ENCODE data around the gene TP53AIP1. TPM values are rescaled to one million over a fixed set of nuclear protein-coding genes. Genes with fewer than 3 reads are reported as not detected.

Gene TP53AIP1
- total RNA-seq, 3 donors from 2014 or later (not counting 1 experiment from before 2014, with no cell fraction given) = not detected

GRCh38 chr11:128889657-128890213 lies 52.9 kb downstream of the TP53AIP1 start:
- Histone ChIP-seq H3K4me3 (ENCODE audit: low read length) (no peak overlapping the region), H3K9me3 (ENCODE audit: control insufficient read depth, insufficient read depth, low read length) (no peaks in the 10 kb centered on the region), H3K27ac (ENCODE audit: low read length) (no peak overlapping the region), H3K4me1 (ENCODE audit: control insufficient read depth, insufficient read depth, low read length) (peaks cover 40% of the 10 kb centered on the region), H3K27me3 (ENCODE audit: control insufficient read depth, insufficient read depth, low read length) (peaks cover 45% of the 10 kb centered on the region), H3K36me3 (ENCODE audit: control insufficient read depth, insufficient read depth, low read length) (no peaks in the 10 kb centered on the region)
- 92% methylated on average over 8 of the region's 8 CpGs for WGBS (ENCODE audit: insufficient coverage)
- H3K4me3 Mint-ChIP-seq = no peak overlapping the region
- H3K36me3 Mint-ChIP-seq = no peaks in the 10 kb centered on the region
- ATAC-seq (no peak), DNase-seq (no peak)
- no peaks in the 10 kb centered on the region for H3K9me3 Mint-ChIP-seq
- H3K4me1 Mint-ChIP-seq = peaks cover 23 to 37% of the 10 kb centered on the region in 2 donors
- intact Hi-C loops (cut with micrococcal nuclease) = loop anchor here (5.0 kb wide), 1 partner anchor 443 kb away; no protein-coding TSS in a partner anchor
- no peak overlapping the region for H3K27ac Mint-ChIP-seq
- TF ChIP-seq, protein P1, sequence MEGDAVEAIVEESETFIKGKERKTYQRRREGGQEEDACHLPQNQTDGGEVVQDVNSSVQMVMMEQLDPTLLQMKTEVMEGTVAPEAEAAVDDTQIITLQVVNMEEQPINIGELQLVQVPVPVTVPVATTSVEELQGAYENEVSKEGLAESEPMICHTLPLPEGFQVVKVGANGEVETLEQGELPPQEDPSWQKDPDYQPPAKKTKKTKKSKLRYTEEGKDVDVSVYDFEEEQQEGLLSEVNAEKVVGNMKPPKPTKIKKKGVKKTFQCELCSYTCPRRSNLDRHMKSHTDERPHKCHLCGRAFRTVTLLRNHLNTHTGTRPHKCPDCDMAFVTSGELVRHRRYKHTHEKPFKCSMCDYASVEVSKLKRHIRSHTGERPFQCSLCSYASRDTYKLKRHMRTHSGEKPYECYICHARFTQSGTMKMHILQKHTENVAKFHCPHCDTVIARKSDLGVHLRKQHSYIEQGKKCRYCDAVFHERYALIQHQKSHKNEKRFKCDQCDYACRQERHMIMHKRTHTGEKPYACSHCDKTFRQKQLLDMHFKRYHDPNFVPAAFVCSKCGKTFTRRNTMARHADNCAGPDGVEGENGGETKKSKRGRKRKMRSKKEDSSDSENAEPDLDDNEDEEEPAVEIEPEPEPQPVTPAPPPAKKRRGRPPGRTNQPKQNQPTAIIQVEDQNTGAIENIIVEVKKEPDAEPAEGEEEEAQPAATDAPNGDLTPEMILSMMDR (IDR thresholded peaks at IDR 0.05) = no peak
- peaks cover 60 to 72% of the 10 kb centered on the region in 2 donors for H3K27me3 Mint-ChIP-seq (ENCODE audit: low read depth in 2 of 2)

- Histone ChIP-seq H3K4me1 (ENCODE audit: control insufficient read depth, insufficient read depth, low read length) (peaks cover 35% of the 10 kb centered on the region), H3K27ac (ENCODE audit: low read length) (no peak overlapping the region), H3K9me3 (ENCODE audit: control insufficient read depth, insufficient read depth, low read length) (no peaks in the 10 kb centered on the region), H3K4me3 (ENCODE audit: low read length) (no peak overlapping the region), H3K36me3 (ENCODE audit: control insufficient read depth, insufficient read depth, low read length) (no peaks in the 10 kb centered on the region), H3K27me3 (ENCODE audit: control insufficient read depth, insufficient read depth, low read length) (peaks cover 46% of the 10 kb centered on the region)
- H3K9me3 Mint-ChIP-seq = no peaks in the 10 kb centered on the region
- intact Hi-C loops (cut with micrococcal nuclease) = loop anchor here (5.0 kb wide), 1 partner anchor 444 kb away; no protein-coding TSS in a partner anchor
- DNase-seq (no peak), ATAC-seq (no peak)
- TF ChIP-seq, protein P1 (IDR thresholded peaks at IDR 0.05) = no peak
- peaks cover 25 to 40% of the 10 kb centered on the region in 2 donors for H3K4me1 Mint-ChIP-seq
- no peaks in the 10 kb centered on the region for H3K36me3 Mint-ChIP-seq
- no peak overlapping the region for H3K27ac Mint-ChIP-seq
- H3K27me3 Mint-ChIP-seq (ENCODE audit: low read depth in 2 of 2) = peaks cover 61 to 71% of the 10 kb centered on the region in 2 donors
- WGBS (ENCODE audit: insufficient coverage) = 85% methylated on average over 14 of the region's 15 CpGs
- no peak overlapping the region for H3K4me3 Mint-ChIP-seq
These were observed 54.4 kb downstream of the TP53AIP1 start for GRCh38 chr11:128888034-128888985.

DNA sequence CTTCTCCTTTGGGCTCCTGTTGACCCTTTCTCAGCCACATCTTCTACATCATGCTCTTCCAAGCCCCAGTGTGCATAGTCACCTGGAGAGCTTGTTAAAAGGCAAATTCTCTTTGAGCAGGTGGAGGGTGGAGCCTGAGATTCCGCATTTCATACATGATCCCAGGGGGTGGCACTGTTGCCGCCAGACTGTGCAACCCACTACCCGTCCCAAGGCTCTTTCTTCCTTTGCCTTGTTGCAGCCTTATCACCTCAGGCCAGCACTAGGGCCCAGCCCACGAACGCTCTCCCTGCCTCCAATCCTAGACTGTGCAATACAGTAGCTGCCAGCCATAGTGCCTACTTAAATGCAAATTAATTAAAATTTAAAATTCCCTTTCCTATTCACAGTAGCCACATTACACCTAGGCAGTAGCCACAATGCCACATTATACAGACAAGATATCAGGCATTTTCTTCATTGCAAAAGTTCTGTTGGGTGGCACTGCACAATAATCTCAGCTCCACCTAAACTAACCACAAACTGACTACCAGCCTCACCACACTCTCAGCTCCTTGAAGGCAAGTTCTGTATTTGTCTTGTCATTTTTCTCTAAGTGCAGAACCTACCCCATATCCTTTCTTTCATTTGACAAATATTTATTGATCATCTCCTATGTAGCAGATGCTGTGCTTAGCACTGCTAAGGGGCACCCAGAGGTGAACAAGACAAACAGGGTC lies 56.1 kb downstream of the TP53AIP1 start:
- Mint-ChIP-seq H3K27me3 (ENCODE audit: low read depth in 2 of 2) (peaks cover 57 to 74% of the 10 kb centered on the region in 2 donors), H3K9me3 (no peaks in the 10 kb centered on the region), H3K4me1 (peaks cover 25 to 32% of the 10 kb centered on the region in 2 donors), H3K27ac (no peak overlapping the region), H3K4me3 (peak overlapping the region; percentile 29), H3K36me3 (no peaks in the 10 kb centered on the region)
- TF ChIP-seq, protein P1 (IDR thresholded peaks at IDR 0.05) = no peak
- H3K27ac ChIP-seq (ENCODE audit: low read length) = no peak overlapping the region
- peaks cover 40% of the 10 kb centered on the region for H3K27me3 ChIP-seq (ENCODE audit: control insufficient read depth, insufficient read depth, low read length)
- H3K9me3 ChIP-seq (ENCODE audit: control insufficient read depth, insufficient read depth, low read length) = no peaks in the 10 kb centered on the region
- DNase-seq = peak in 1 of 2 donors; percentile 24
- ATAC-seq = peak in 2 of 3 donors; percentile 25 to 41
- H3K4me3 ChIP-seq (ENCODE audit: low read length) = no peak overlapping the region
- WGBS (ENCODE audit: insufficient coverage) = 8% methylated on average over 5 of the region's 5 CpGs
- peaks cover 27% of the 10 kb centered on the region for H3K4me1 ChIP-seq (ENCODE audit: control insufficient read depth, insufficient read depth, low read length)
- H3K36me3 ChIP-seq (ENCODE audit: control insufficient read depth, insufficient read depth, low read length) = no peaks in the 10 kb centered on the region
- intact Hi-C loops (cut with micrococcal nuclease) = loop anchor here (5.0 kb wide), 1 partner anchor 446 kb away; no protein-coding TSS in a partner anchor

Other genes starting within 250 kb of the TP53AIP1 start
- gene FLI1, start 248.8 kb downstream of the TP53AIP1 start, total RNA-seq = 100 to 1,000 TPM; 123 to 157 (median 148) TPM
- not detected for gene KCNJ1, start 75.6 kb downstream of the TP53AIP1 start, total RNA-seq
- under 1 TPM; 0.09 to 0.18 (median 0.15) TPM for gene KCNJ5, start 51.5 kb downstream of the TP53AIP1 start, total RNA-seq
- gene ARHGAP32, start 249.5 kb upstream of the TP53AIP1 start, total RNA-seq = 1 to 10 TPM; 2.5 to 4.6 (median 2.7) TPM